Right kidney (tissue), 1 donor: ENCODE measurements around the gene NEAT1.

Experiments
- DNase-seq: peaks from one replicate; pipeline ENCODE4 v3.0.0-alpha.2; 2016

NEAT1 gene

GRCh38 chr11:65420979-65421793 is 1.4 kb upstream of the NEAT1 start:
- DNase-seq, result peak; percentile 61

DNA sequence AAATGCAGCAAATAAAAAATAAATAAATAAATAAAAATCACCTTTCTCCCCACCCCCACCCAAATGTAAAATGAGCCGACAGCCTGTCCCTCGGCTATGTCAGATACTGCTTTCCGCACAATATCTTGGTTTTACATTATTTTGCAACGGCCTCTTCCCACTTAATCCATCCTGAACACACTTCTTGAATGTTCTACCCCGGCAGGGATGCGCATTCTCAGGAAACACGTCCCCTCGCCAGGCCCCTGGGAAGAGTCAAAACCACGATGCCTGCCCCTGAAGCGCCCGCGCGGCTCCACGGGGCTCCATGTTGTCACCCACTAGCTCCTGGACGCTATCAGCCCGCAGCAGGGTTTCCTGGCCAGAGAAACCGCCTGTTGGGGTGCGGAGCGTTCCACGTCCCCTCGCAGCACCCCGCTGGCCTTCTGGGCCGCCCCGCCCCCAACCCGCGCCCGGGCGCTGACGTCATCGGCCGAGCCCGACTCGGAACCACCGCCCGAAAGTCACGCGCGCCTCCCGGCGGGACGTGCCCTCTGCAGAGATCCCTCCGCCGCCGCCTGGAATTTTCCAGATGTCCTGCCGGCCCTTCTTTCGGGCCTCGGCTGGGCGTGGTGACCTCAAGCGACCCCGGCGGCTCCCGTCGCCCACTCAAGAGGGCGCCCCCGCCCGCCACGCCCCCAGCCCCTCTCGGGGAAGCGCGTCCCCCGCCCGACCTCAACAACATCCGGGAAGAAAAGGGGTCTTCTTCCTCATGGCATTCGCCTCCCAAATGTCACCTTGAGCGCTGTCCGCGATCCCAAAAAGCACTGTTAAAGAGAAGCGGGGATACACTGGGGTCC is 585 bp upstream of the NEAT1 start:
- DNase-seq, result peak; percentile 93

DNA sequence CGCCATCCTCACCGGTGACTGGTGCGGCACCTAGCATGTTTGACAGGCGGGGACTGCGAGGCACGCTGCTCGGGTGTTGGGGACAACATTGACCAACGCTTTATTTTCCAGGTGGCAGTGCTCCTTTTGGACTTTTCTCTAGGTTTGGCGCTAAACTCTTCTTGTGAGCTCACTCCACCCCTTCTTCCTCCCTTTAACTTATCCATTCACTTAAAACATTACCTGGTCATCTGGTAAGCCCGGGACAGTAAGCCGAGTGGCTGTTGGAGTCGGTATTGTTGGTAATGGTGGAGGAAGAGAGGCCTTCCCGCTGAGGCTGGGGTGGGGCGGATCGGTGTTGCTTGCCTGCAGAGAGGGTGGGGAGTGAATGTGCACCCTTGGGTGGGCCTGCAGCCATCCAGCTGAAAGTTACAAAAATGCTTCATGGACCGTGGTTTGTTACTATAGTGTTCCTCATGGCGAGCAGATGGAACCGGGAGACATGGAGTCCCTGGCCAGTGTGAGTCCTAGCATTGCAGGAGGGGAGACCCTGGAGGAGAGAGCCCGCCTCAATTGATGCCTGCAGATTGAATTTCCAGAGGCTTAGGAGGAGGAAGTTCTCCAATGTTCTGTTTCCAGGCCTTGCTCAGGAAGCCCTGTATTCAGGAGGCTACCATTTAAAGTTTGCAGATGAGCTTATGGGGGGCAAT is 1.1 kb downstream of the NEAT1 start:
- DNase-seq, result no peak

DNA sequence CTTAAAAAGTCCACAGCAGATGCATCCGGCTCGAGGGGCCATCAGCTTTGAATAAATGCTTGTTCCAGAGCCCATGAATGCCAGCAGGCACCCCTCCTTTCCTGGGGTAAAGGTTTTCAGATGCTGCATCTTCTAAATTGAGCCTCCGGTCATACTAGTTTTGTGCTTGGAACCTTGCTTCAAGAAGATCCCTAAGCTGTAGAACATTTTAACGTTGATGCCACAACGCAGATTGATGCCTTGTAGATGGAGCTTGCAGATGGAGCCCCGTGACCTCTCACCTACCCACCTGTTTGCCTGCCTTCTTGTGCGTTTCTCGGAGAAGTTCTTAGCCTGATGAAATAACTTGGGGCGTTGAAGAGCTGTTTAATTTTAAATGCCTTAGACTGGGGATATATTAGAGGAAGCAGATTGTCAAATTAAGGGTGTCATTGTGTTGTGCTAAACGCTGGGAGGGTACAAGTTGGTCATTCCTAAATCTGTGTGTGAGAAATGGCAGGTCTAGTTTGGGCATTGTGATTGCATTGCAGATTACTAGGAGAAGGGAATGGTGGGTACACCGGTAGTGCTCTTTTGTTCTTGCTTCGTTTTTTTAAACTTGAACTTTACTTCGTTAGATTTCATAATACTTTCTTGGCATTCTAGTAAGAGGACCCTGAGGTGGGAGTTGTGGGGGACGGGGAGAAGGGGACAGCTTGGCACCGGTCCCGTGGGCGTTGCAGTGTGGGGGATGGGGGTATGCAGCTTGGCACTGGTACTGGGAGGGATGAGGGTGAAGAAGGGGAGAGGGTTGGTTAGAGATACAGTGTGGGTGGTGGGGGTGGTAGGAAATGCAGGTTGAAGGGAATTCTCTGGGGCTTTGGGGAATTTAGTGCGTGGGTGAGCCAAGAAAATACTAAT is 1.9 kb downstream of the NEAT1 start:
- DNase-seq, result no peak

GRCh38 chr11:65425105-65425970 is 2.7 kb downstream of the NEAT1 start:
- DNase-seq, result no peak

DNA sequence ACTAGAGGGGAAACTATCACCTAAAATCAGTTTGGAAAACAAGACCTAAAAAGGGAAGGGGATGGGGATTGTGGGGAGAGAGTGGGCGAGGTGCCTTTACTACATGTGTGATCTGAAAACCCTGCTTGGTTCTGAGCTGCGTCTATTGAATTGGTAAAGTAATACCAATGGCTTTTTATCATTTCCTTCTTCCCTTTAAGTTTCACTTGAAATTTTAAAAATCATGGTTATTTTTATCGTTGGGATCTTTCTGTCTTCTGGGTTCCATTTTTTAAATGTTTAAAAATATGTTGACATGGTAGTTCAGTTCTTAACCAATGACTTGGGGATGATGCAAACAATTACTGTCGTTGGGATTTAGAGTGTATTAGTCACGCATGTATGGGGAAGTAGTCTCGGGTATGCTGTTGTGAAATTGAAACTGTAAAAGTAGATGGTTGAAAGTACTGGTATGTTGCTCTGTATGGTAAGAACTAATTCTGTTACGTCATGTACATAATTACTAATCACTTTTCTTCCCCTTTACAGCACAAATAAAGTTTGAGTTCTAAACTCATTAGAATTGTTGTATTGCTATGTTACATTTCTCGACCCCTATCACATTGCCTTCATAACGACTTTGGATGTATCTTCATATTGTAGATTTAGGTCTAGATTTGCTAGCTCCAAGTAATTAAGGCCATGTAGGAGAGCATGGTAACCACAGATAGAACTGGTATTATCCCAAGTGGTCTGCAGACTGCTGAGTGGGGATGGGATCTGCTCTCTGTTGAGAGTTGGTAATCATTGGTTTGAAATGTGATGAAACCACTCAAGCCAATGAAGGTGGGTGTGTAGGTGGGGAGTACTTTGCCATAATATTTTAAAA is 3.6 kb downstream of the NEAT1 start:
- no peak for DNase-seq

- no peak for DNase-seq
These were observed 4.5 kb downstream of the NEAT1 start for GRCh38 chr11:65426839-65427690.

- DNase-seq, result no peak
These were observed 5.3 kb downstream of the NEAT1 start for GRCh38 chr11:65427691-65428577.

DNA sequence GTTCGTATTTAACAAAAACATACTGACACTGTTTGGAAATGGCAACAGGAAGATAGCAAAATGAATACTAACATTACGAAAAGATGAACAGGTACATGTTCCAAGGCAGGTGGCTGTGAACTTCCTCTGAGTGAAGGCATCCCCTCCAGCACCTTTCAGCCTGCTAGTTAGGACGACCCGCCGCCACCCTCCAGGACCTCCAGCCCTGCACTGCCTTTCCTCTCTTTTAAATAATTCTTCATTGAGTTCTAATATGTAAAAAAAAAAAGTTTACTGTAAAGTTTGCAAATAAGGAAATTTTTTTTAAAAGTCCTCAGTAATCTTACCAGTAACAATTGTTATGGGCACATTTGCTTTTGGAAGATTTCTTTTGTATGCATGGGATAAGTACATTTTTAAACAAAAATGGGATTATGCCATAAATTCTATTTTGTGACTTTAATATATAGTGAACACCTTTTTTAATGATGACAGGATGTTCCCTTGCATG is 6.0 kb downstream of the NEAT1 start:
- DNase-seq, result no peak

DNA sequence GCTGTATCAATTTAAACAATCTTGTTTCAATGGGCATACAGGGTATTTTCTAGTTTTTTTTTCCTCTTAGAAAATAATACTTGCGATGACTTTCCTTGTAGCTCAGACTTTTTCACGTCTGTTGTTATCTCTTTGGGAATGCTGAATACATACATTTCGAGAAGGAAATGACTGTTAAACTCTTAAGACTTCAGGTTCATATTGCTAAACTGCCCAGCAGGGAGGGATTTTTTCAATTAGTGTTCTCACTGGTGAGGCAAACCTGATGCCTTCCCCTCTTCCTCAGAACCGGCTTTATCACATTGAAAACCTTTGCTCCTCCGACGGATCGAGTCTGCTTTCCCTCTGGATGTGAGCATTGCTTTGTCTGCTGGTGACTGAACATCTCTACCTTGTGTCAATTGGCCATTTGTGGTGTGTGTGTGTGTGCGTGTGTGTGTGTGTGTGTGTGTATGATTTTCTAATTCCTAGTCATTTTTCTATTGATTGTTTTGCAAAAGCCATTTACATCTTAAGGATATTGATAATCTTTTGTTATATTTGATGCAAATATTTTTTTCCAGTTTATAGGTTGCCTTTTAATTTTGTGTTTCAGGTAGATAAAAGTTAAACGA is 6.6 kb downstream of the NEAT1 start:
- DNase-seq, result no peak

DNA sequence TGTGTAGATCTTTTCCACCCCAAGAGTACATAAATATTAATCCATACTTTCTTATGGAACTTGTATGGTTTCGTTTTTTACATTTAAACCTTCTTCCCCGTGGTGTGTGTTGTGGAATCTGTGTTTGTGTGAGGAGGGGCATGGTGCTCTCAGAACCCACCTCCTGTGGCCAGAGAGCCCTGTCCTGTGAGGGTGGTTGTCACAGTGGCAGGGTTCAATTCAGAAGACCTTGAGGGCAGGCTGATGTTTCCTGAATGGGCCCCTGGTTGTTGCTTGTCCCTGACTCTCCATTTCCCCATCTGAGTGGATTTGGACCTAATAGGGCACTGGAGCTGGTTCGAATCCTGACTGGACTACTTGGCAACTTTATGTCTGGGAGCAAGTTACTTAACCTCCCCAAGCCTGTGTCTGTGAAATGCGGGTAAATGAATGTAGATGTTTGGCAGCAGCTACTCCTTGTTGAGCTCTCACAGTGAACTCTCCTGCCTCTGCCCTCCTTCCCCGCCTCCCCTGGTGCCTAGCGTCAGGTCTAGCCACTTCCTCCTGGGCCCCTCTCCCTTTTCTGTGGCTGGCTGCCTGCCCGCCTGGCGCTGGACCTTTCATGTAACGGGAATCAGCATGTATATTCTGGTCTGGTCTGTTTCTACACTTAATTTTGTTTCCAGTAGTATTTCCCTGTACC is 7.3 kb downstream of the NEAT1 start:
- no peak for DNase-seq

DNA sequence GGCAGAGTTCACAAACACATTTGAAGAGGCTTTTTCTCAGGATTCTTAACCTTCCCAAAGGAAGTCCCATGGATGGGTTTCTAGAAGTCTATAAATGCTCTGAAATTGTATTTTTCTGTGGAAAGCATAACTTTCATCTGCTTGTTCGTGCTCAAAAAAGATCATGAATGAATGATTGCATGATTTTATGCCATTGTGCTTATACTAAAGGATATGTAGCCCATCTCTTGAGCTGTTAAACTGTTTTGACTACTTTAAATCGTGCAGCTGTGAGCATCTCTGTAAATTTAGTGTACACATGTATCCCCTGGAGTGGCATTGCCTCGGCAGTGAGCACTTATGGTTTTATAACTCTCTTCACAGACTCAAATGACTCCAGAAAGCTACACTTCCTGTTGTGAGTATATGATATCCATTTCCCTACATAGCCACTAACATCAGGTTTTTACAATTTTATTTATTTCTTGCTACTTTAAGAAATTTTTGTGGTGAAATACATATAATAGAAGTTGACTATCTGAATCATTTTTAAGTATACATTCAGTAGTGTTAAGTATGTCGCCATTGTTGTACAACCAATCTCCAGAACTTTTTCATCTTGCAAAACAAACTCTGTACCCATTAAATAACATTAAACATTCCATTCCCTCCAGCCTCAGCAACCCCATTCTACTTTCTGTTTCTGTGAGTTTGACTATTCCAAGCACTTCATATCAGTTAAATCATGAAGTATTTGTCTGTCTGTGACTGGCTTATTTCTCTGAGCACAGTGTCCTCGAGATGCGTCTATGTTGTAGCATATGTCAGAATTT is 8.0 kb downstream of the NEAT1 start:
- DNase-seq, result no peak

- DNase-seq, result no peak
These were observed 9.0 kb downstream of the NEAT1 start for GRCh38 chr11:65431451-65432099.

DNA sequence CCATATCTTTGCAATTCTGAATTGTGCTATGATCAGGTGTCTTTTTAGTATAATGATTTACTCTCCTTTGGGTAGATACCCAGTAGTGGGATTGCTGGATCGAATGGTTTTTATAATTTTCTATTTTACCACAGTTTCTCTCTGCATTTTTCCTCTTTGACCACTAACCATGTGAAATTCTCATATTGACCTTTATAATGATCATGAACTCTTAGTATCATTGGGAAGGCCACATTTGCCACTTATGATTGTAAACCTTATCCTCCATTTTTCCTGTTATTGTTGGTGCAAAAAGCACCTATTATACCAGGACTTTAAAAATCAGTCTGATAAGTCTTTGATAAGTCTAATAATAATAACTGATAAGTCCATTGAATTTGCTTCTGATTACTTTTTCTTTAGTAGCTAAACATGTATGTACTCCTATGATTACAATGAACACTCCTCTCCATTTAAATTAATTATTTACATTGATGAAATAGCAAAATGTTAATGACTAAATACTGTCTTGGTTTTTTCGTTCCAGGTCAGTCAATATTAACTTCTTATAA is 9.6 kb downstream of the NEAT1 start:
- no peak for DNase-seq
